Karpas-422 (cell line): ENCODE data around the gene CYB561A3. TPM values are rescaled to one million over a fixed set of nuclear protein-coding genes. Genes with fewer than 3 reads are reported as not detected.

Source experiments
- DNase-seq: peaks from one replicate; pipeline ENCODE4 v3.0.0-alpha.2; 2015
- H2AFZ ChIP-seq: fragments of 200-600 bp; sonication (generic); 2 replicates; pipeline ENCODE4 v1.6.1; 2014; ENCODE audit warnings: antibody characterized with exemption, low read length, mixed read lengths
- H3K27ac ChIP-seq: fragments of 200-600 bp; sonication (generic); 2 replicates; pipeline ENCODE4 v1.5.1; 2014; ENCODE audit warnings: mild to moderate bottlenecking, low read length, moderate library complexity
- H3K27me3 ChIP-seq: fragments of 200-600 bp; sonication (generic); 2 replicates; pipeline ENCODE4 v1.6.1; 2014; ENCODE audit warnings: low read length, mixed read lengths
- H3K36me3 ChIP-seq: fragments of 200-600 bp; sonication (generic); 2 replicates; pipeline ENCODE4 v1.6.1; 2014; ENCODE audit warnings: low read length, mixed read lengths; ENCODE audit not compliant: insufficient read depth
- H3K4me1 ChIP-seq: fragments of 200-600 bp; sonication (generic); 2 replicates; pipeline ENCODE4 v1.6.1; 2014; ENCODE audit warnings: mild to moderate bottlenecking, low read length, mixed read lengths
- H3K4me2 ChIP-seq: fragments of 200-600 bp; sonication (generic); 2 replicates; pipeline ENCODE4 v1.6.1; 2014; ENCODE audit warnings: low read length, low read depth, mild to moderate bottlenecking; ENCODE audit not compliant: poor library complexity, severe bottlenecking
- H3K4me3 ChIP-seq: fragments of 200-600 bp; sonication (generic); 2 replicates; pipeline ENCODE4 v1.5.1; 2014; ENCODE audit warnings: mild to moderate bottlenecking, antibody characterized with exemption, low read length, mixed read lengths
- H3K79me2 ChIP-seq: fragments of 200-600 bp; sonication (generic); 2 replicates; pipeline ENCODE4 v1.6.1; 2014; ENCODE audit warnings: mild to moderate bottlenecking, low read length, mixed read lengths
- H3K9ac ChIP-seq: fragments of 200-600 bp; sonication (generic); 2 replicates; pipeline ENCODE4 v1.6.0; 2014; ENCODE audit warnings: low read length
- H3K9me2 ChIP-seq: fragments of 200-600 bp; sonication (generic), shearing (Covaris generic); replicated peaks from 2 replicates; pipeline ENCODE4 v1.6.0; 2014; ENCODE audit warnings: mild to moderate bottlenecking, low read length, moderate library complexity; ENCODE audit not compliant: insufficient read depth
- H3K9me3 ChIP-seq: fragments of 300-700, 200-600 bp; sonication (generic); 2 replicates; pipeline ENCODE4 v1.6.1; 2014; ENCODE audit warnings: low read length, mixed read lengths
- H4K20me1 ChIP-seq: fragments of 200-600 bp; sonication (generic); 2 replicates; pipeline ENCODE4 v1.6.1; 2014; ENCODE audit warnings: mild to moderate bottlenecking, antibody characterized with exemption, low read length, low read depth; ENCODE audit not compliant: insufficient read depth
- total RNA-seq: library from RNA; depleted of rRNA; stranded (reverse); fragments of >200 nt; shearing (Covaris generic); gene quantifications from 2 replicates; pipeline ENCODE4 v1.2.3, GENCODE V29; 2014; ENCODE audit warnings: low replicate concordance

The CYB561A3 gene
- total RNA-seq, 1 experiment from 2014 or later = 51.3 TPM

- no peaks in the 10 kb centered on the region for H3K9me3 ChIP-seq
- H3K79me2 ChIP-seq = no peaks in the 10 kb centered on the region
- no peak for DNase-seq
- H3K27ac ChIP-seq = no peak overlapping the region
- no peaks in the 10 kb centered on the region for H3K9me2 ChIP-seq
- H3K4me1 ChIP-seq = no peaks in the 10 kb centered on the region
- no peak overlapping the region for H3K4me2 ChIP-seq
- no peaks in the 10 kb centered on the region for H4K20me1 ChIP-seq
- H3K27me3 ChIP-seq = no peaks in the 10 kb centered on the region
- no peak overlapping the region for H3K4me3 ChIP-seq
- H3K9ac ChIP-seq = no peak overlapping the region
- H3K36me3 ChIP-seq = peaks cover 4% of the 10 kb centered on the region; the same call in 1 of the 2 replicates
- no peak overlapping the region for H2AFZ ChIP-seq
Observed at GRCh38 chr11:61377461-61378160, 15.9 kb upstream of the CYB561A3 start.

- DNase-seq = no peak
- Histone ChIP-seq H2AFZ (no peak overlapping the region), H3K27me3 (no peaks in the 10 kb centered on the region), H3K36me3 (peaks cover 4% of the 10 kb centered on the region), H3K79me2 (no peaks in the 10 kb centered on the region), H4K20me1 (no peaks in the 10 kb centered on the region), H3K9me2 (no peaks in the 10 kb centered on the region), H3K9ac (no peak overlapping the region), H3K4me2 (no peak overlapping the region), H3K4me3 (no peak overlapping the region), H3K27ac (no peak overlapping the region), H3K4me1 (no peaks in the 10 kb centered on the region), H3K9me3 (no peaks in the 10 kb centered on the region)
Observed at GRCh38 chr11:61375761-61376108, 14.1 kb upstream of the CYB561A3 start.

- H4K20me1 ChIP-seq = no peaks in the 10 kb centered on the region
- no peaks in the 10 kb centered on the region for H3K79me2 ChIP-seq
- H3K9me3 ChIP-seq = no peaks in the 10 kb centered on the region
- H3K4me3 ChIP-seq = no peak overlapping the region
- no peak overlapping the region for H3K27ac ChIP-seq
- no peak overlapping the region for H3K4me2 ChIP-seq
- no peaks in the 10 kb centered on the region for H3K27me3 ChIP-seq
- H3K9ac ChIP-seq = no peak overlapping the region
- no peak overlapping the region for H2AFZ ChIP-seq
- H3K36me3 ChIP-seq = peaks cover 25% of the 10 kb centered on the region
- H3K4me1 ChIP-seq = no peaks in the 10 kb centered on the region
- no peaks in the 10 kb centered on the region for H3K9me2 ChIP-seq
- DNase-seq = no peak
Observed at GRCh38 chr11:61372659-61373420, 11.2 kb upstream of the CYB561A3 start.

GRCh38 chr11:61370349-61371005 is 8.8 kb upstream of the CYB561A3 start:
- peaks cover 38% of the 10 kb centered on the region for H3K36me3 ChIP-seq
- no peaks in the 10 kb centered on the region for H4K20me1 ChIP-seq
- H3K9me2 ChIP-seq = no peaks in the 10 kb centered on the region
- H3K27ac ChIP-seq = no peak overlapping the region
- H3K4me1 ChIP-seq = no peaks in the 10 kb centered on the region
- H3K4me2 ChIP-seq = no peak overlapping the region
- DNase-seq = no peak
- H3K9me3 ChIP-seq = no peaks in the 10 kb centered on the region
- H3K9ac ChIP-seq = no peak overlapping the region
- 0 out of 2 replicates have a peak, but pooled peaks cover 4% of the 10 kb centered on the region for H3K79me2 ChIP-seq
- H3K4me3 ChIP-seq = no peak overlapping the region
- H3K27me3 ChIP-seq = no peaks in the 10 kb centered on the region
- H2AFZ ChIP-seq = no peak overlapping the region

- H3K27me3 ChIP-seq = no peaks in the 10 kb centered on the region
- H3K4me2 ChIP-seq = no peak overlapping the region
- peaks cover 39% of the 10 kb centered on the region for H3K36me3 ChIP-seq
- no peak for DNase-seq
- H3K9ac ChIP-seq = no peak overlapping the region
- no peaks in the 10 kb centered on the region for H3K9me2 ChIP-seq
- no peaks in the 10 kb centered on the region for H4K20me1 ChIP-seq
- no peaks in the 10 kb centered on the region for H3K9me3 ChIP-seq
- H3K4me3 ChIP-seq = no peak overlapping the region
- 0 out of 2 replicates have a peak, but pooled peaks cover 4% of the 10 kb centered on the region for H3K79me2 ChIP-seq
- no peaks in the 10 kb centered on the region for H3K4me1 ChIP-seq
- H2AFZ ChIP-seq = no peak overlapping the region
- H3K27ac ChIP-seq = no peak overlapping the region
Observed at GRCh38 chr11:61369372-61370348, 8.0 kb upstream of the CYB561A3 start.

GRCh38 chr11:61368646-61369045 is 7.0 kb upstream of the CYB561A3 start:
- Histone ChIP-seq H3K36me3 (peaks cover 49% of the 10 kb centered on the region), H3K4me1 (peaks cover 2% of the 10 kb centered on the region), H4K20me1 (0 out of 2 replicates have a peak, but pooled peaks cover 4% of the 10 kb centered on the region), H3K9ac (no peak overlapping the region), H3K27me3 (no peaks in the 10 kb centered on the region), H3K4me2 (no peak overlapping the region), H3K27ac (no peak overlapping the region), H3K9me2 (no peaks in the 10 kb centered on the region), H2AFZ (no peak overlapping the region), H3K4me3 (no peak overlapping the region), H3K79me2 (peaks cover 12% of the 10 kb centered on the region), H3K9me3 (no peaks in the 10 kb centered on the region)
- DNase-seq = no peak

GRCh38 chr11:61367406-61367805 is 5.7 kb upstream of the CYB561A3 start:
- no peaks in the 10 kb centered on the region for H3K9me3 ChIP-seq
- H3K4me1 ChIP-seq = peaks cover 9% of the 10 kb centered on the region
- H3K36me3 ChIP-seq = peaks cover 48% of the 10 kb centered on the region
- no peaks in the 10 kb centered on the region for H3K9me2 ChIP-seq
- no peak overlapping the region for H2AFZ ChIP-seq
- no peak overlapping the region for H3K4me3 ChIP-seq
- H4K20me1 ChIP-seq = 0 out of 2 replicates have a peak, but pooled peaks cover 5% of the 10 kb centered on the region
- peaks cover 25% of the 10 kb centered on the region for H3K79me2 ChIP-seq
- H3K4me2 ChIP-seq = no peak overlapping the region
- no peak for DNase-seq
- no peak overlapping the region for H3K9ac ChIP-seq
- H3K27ac ChIP-seq = no peak overlapping the region
- H3K27me3 ChIP-seq = no peaks in the 10 kb centered on the region
